ENCODE data around the gene SUGCT. TPM values are rescaled to one million over a fixed set of nuclear protein-coding genes. Genes with fewer than 3 reads are reported as not detected.

The SUGCT gene
- total RNA-seq, 3 donors from 2014 or later (not counting 1 experiment from before 2014, with no cell fraction given), result 0.40 to 0.59 TPM; not detected in 1

GRCh38 chr7:40772096-40772495, 637.3 kb downstream of the SUGCT start:
- peaks cover 3 to 9% of the 10 kb centered on the region in 2 donors for H3K9me3 Mint-ChIP-seq
- H3K4me1 Mint-ChIP-seq, result no peaks in the 10 kb centered on the region
- H3K36me3 Mint-ChIP-seq, result no peaks in the 10 kb centered on the region
- no peak for ATAC-seq
- Histone ChIP-seq H3K4me3 (ENCODE audit: low read length) (no peak overlapping the region), H3K27ac (ENCODE audit: low read length) (no peak overlapping the region), H3K9me3 (ENCODE audit: control insufficient read depth, insufficient read depth, low read length) (no peaks in the 10 kb centered on the region), H3K27me3 (ENCODE audit: control insufficient read depth, insufficient read depth, low read length) (no peaks in the 10 kb centered on the region), H3K36me3 (ENCODE audit: control insufficient read depth, insufficient read depth, low read length) (no peaks in the 10 kb centered on the region), H3K4me1 (ENCODE audit: control insufficient read depth, insufficient read depth, low read length) (no peaks in the 10 kb centered on the region)
- no peak for DNase-seq
- H3K27ac Mint-ChIP-seq, result no peak overlapping the region
- no peak overlapping the region for H3K4me3 Mint-ChIP-seq
- TF ChIP-seq, protein P1, sequence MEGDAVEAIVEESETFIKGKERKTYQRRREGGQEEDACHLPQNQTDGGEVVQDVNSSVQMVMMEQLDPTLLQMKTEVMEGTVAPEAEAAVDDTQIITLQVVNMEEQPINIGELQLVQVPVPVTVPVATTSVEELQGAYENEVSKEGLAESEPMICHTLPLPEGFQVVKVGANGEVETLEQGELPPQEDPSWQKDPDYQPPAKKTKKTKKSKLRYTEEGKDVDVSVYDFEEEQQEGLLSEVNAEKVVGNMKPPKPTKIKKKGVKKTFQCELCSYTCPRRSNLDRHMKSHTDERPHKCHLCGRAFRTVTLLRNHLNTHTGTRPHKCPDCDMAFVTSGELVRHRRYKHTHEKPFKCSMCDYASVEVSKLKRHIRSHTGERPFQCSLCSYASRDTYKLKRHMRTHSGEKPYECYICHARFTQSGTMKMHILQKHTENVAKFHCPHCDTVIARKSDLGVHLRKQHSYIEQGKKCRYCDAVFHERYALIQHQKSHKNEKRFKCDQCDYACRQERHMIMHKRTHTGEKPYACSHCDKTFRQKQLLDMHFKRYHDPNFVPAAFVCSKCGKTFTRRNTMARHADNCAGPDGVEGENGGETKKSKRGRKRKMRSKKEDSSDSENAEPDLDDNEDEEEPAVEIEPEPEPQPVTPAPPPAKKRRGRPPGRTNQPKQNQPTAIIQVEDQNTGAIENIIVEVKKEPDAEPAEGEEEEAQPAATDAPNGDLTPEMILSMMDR (IDR thresholded peaks at IDR 0.05), result no peak
- H3K27me3 Mint-ChIP-seq (ENCODE audit: low read depth in 2 of 2), result no peaks in the 10 kb centered on the region
- intact Hi-C loops (cut with micrococcal nuclease), result no loop called here
- WGBS (ENCODE audit: insufficient coverage), result 59% methylated on average over 3 of the region's 3 CpGs

GRCh38 chr7:40773656-40774055, 638.9 kb downstream of the SUGCT start:
- Mint-ChIP-seq H3K4me1 (no peaks in the 10 kb centered on the region), H3K4me3 (no peak overlapping the region), H3K27me3 (ENCODE audit: low read depth in 2 of 2) (peaks cover 0 to 3% of the 10 kb centered on the region in 2 donors), H3K27ac (no peak overlapping the region), H3K36me3 (no peaks in the 10 kb centered on the region), H3K9me3 (peaks cover 3 to 9% of the 10 kb centered on the region in 2 donors)
- Histone ChIP-seq H3K4me1 (ENCODE audit: control insufficient read depth, insufficient read depth, low read length) (no peaks in the 10 kb centered on the region), H3K4me3 (ENCODE audit: low read length) (no peak overlapping the region), H3K9me3 (ENCODE audit: control insufficient read depth, insufficient read depth, low read length) (no peaks in the 10 kb centered on the region), H3K36me3 (ENCODE audit: control insufficient read depth, insufficient read depth, low read length) (no peaks in the 10 kb centered on the region), H3K27me3 (ENCODE audit: control insufficient read depth, insufficient read depth, low read length) (no peaks in the 10 kb centered on the region), H3K27ac (ENCODE audit: low read length) (no peak overlapping the region)
- no peak for ATAC-seq
- no peak for DNase-seq
- 74% methylated on average over 3 of the region's 3 CpGs for whole genome bisulfite sequencing (ENCODE audit: insufficient coverage)
- TF ChIP-seq, protein P1 (IDR thresholded peaks at IDR 0.05), result no peak
- intact Hi-C loops (cut with micrococcal nuclease), result no loop called here

DNA sequence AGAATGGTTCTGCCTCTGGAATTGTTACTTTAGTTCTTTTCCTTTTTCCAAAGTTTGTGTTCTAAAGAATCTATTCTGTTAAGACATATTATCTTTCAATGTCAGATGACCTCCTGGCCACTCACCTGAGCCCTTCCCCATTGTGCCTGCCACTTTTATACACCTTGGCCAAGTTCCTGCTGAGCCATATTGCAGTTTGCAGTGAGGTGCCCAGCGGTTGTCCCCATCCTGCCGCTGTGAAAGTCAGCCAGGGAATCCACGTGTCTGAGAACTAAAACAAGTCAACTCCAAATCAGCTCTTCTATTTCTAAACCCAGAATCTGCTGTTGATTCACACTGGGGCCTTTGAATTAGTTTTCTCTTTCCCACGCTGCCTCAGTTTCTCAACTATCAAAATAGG, 641.1 kb downstream of the SUGCT start:
- no peaks in the 10 kb centered on the region for H3K36me3 Mint-ChIP-seq
- Histone ChIP-seq H3K4me3 (ENCODE audit: low read length) (no peak overlapping the region), H3K27me3 (ENCODE audit: control insufficient read depth, insufficient read depth, low read length) (no peaks in the 10 kb centered on the region), H3K4me1 (ENCODE audit: control insufficient read depth, insufficient read depth, low read length) (no peaks in the 10 kb centered on the region), H3K9me3 (ENCODE audit: control insufficient read depth, insufficient read depth, low read length) (no peaks in the 10 kb centered on the region), H3K36me3 (ENCODE audit: control insufficient read depth, insufficient read depth, low read length) (no peaks in the 10 kb centered on the region), H3K27ac (ENCODE audit: low read length) (no peak overlapping the region)
- DNase-seq, result no peak
- 90% methylated on average over 4 of the region's 4 CpGs for WGBS (ENCODE audit: insufficient coverage)
- intact Hi-C loops (cut with micrococcal nuclease), result no loop called here
- peaks cover 0 to 3% of the 10 kb centered on the region in 2 donors for H3K27me3 Mint-ChIP-seq (ENCODE audit: low read depth in 2 of 2)
- no peaks in the 10 kb centered on the region for H3K4me1 Mint-ChIP-seq
- no peak overlapping the region for H3K4me3 Mint-ChIP-seq
- peaks cover 3 to 9% of the 10 kb centered on the region in 2 donors for H3K9me3 Mint-ChIP-seq
- TF ChIP-seq, protein P1 (IDR thresholded peaks at IDR 0.05), result no peak
- H3K27ac Mint-ChIP-seq, result no peak overlapping the region
- ATAC-seq, result no peak

DNA sequence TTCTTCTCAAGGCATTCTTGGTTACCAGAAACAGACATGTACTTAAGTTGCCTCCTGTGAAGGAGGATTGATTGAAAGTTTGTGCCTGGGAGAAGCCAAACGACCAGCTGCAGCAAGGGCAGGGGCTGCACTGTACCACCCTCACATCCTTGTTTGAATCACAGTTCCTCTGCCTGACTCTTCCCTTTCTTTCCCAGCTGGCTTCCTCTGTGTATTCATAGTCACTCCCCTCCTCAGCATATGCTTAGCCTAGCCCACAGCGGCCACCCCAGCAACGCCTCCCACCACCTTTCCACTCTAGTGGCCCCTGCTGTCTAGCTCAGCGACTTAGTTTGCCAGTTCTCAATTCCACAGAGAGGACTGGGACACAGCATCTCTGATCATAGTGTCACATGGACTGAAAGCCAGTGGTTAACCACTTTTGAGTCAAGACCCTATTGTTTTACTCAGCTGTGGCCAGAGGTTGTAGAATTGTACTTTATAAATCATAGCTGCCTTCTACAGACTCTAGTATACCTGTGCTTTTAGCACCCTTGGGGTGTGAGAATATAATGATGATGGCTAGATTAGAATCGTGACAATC, 643.0 kb downstream of the SUGCT start:
- Mint-ChIP-seq H3K36me3 (no peaks in the 10 kb centered on the region), H3K9me3 (peaks cover 3 to 6% of the 10 kb centered on the region in 2 donors), H3K4me3 (no peak overlapping the region), H3K27me3 (ENCODE audit: low read depth in 2 of 2) (peaks cover 0 to 3% of the 10 kb centered on the region in 2 donors), H3K27ac (no peak overlapping the region), H3K4me1 (no peaks in the 10 kb centered on the region)
- H3K4me1 ChIP-seq (ENCODE audit: control insufficient read depth, insufficient read depth, low read length), result no peaks in the 10 kb centered on the region
- intact Hi-C loops (cut with micrococcal nuclease), result no loop called here
- ATAC-seq, result no peak
- WGBS (ENCODE audit: insufficient coverage), result 69% methylated on average over 5 of the region's 5 CpGs
- TF ChIP-seq, protein P1 (IDR thresholded peaks at IDR 0.05), result no peak
- no peak for DNase-seq
- no peaks in the 10 kb centered on the region for H3K9me3 ChIP-seq (ENCODE audit: control insufficient read depth, insufficient read depth, low read length)
- H3K36me3 ChIP-seq (ENCODE audit: control insufficient read depth, insufficient read depth, low read length), result no peaks in the 10 kb centered on the region
- no peak overlapping the region for H3K27ac ChIP-seq (ENCODE audit: low read length)
- H3K4me3 ChIP-seq (ENCODE audit: low read length), result no peak overlapping the region
- no peaks in the 10 kb centered on the region for H3K27me3 ChIP-seq (ENCODE audit: control insufficient read depth, insufficient read depth, low read length)
